ENCODE data around the gene ETV6. TPM values are rescaled to one million over a fixed set of nuclear protein-coding genes. Genes with fewer than 3 reads are reported as not detected.
A peak's percentile ranks its signal among the peaks of the same experiment; 100 is the strongest.

The ETV6 gene
- total RNA-seq, 6 experiments from 2014 or later, result 7.2 to 28.3 (median 11.0) TPM

DNA sequence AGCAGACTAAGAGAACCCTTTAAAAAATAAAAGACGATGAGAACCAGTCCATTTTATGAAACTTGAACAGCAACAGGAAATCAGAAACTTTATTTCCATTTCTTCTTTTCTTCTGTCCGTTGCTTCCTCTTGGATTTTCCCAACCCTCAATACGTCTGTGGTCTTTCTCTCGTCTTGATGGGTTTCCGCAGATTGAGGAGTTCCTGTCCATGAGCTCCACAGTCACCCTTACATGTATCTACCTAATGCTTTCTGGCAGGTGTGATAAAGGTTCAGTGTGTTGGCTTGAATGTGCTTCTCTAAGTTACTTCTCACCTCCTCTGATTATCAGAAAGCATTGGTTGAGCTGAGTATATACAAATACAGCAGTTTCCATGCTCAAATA, 110.0 kb downstream of the ETV6 start:
- no peaks in the 10 kb centered on the region for H3K9me3 ChIP-seq
- no peaks in the 10 kb centered on the region for H3K36me3 ChIP-seq
- no peak for ATAC-seq
- intact Hi-C loops (cut with DNase I), result no loop called here
- no peaks in the 10 kb centered on the region for H3K27me3 ChIP-seq
- TF ChIP-seq CTCF (IDR thresholded peaks at IDR 0.05) (no peak), POLR2A (IDR thresholded peaks at IDR 0.05) (no peak)
- peaks cover 0 to 8% (median 0%) of the 10 kb centered on the region in 4 donors for H3K4me1 ChIP-seq
- no peak for DNase-seq
- WGBS (ENCODE audit: insufficient coverage, low coverage, low lambda C conversion rate, missing lambda C conversion rate), result 61% methylated on average over 5 of the region's 5 CpGs
- peak overlapping the region; percentile 1 to 39 (median 2) for H3K27ac ChIP-seq
- H3K4me3 ChIP-seq, result no peak overlapping the region

GRCh38 chr12:11759899-11760298, 110.4 kb downstream of the ETV6 start:
- no peak overlapping the region for H3K4me3 ChIP-seq
- TF ChIP-seq POLR2A (IDR thresholded peaks at IDR 0.05), result no peak
- H3K27ac ChIP-seq, result peak overlapping the region in 2 of 3 donors; percentile 2 to 39
- H3K4me1 ChIP-seq, result peaks cover 0 to 8% (median 0%) of the 10 kb centered on the region in 4 donors
- H3K27me3 ChIP-seq, result no peaks in the 10 kb centered on the region
- no peak for ATAC-seq
- intact Hi-C loops (cut with DNase I), result no loop called here
- H3K9me3 ChIP-seq, result no peaks in the 10 kb centered on the region
- no peak for DNase-seq
- H3K36me3 ChIP-seq, result no peaks in the 10 kb centered on the region
- WGBS (ENCODE audit: insufficient coverage, low coverage, low lambda C conversion rate, missing lambda C conversion rate), result 79% methylated on average over 3 of the region's 3 CpGs

- 76% methylated on average over 8 of the region's 8 CpGs for WGBS (ENCODE audit: insufficient coverage, low coverage, low lambda C conversion rate, missing lambda C conversion rate)
- H3K9me3 ChIP-seq, result no peaks in the 10 kb centered on the region
- peaks cover 0 to 13% (median 0%) of the 10 kb centered on the region in 4 donors for H3K4me1 ChIP-seq
- ATAC-seq (no peak), DNase-seq (no peak)
- no peak for TF ChIP-seq CTCF (IDR thresholded peaks at IDR 0.05)
- TF ChIP-seq POLR2A (IDR thresholded peaks at IDR 0.05), result no peak
- H3K27ac ChIP-seq, result no peak overlapping the region
- H3K36me3 ChIP-seq, result no peaks in the 10 kb centered on the region
- H3K27me3 ChIP-seq, result no peaks in the 10 kb centered on the region
- H3K4me3 ChIP-seq, result no peak overlapping the region
- intact Hi-C loops (cut with DNase I), result no loop called here
Observed at GRCh38 chr12:11761869-11762567, 112.5 kb downstream of the ETV6 start.

GRCh38 chr12:11762723-11763326, 113.4 kb downstream of the ETV6 start:
- DNase-seq, result no peak
- peaks cover 0 to 21% (median 0%) of the 10 kb centered on the region in 4 donors for H3K4me1 ChIP-seq

More at GRCh38 chr12:11762723-11763326, 113.4 kb downstream of the ETV6 start:
- intact Hi-C loops (cut with DNase I), result no loop called here
- Histone ChIP-seq H3K4me3 (no peak overlapping the region), H3K27me3 (no peaks in the 10 kb centered on the region), H3K36me3 (no peaks in the 10 kb centered on the region), H3K9me3 (no peaks in the 10 kb centered on the region), H3K27ac (peak overlapping the region in 1 of 3 donors; percentile 8)
- 64% methylated on average over 9 of the region's 9 CpGs for WGBS (ENCODE audit: insufficient coverage, low coverage, low lambda C conversion rate, missing lambda C conversion rate)
- no peak for ATAC-seq
- TF ChIP-seq POLR2A (IDR thresholded peaks at IDR 0.05) (no peak), CTCF (IDR thresholded peaks at IDR 0.05) (no peak)

All from right lobe of liver (tissue), 6 donors.